OCI-LY7 (cell line): ENCODE data around the gene KCNH6.

Experiments
- EZH2phosphoT487 ChIP-seq: fragments of 200-600 bp; sonication (generic); IDR thresholded peaks from 2 replicates; pipeline ENCODE4 v1.6.1; 2018; ENCODE audit warnings: low read depth, borderline replicate concordance, mild to moderate bottlenecking, mixed run types, antibody characterized with exemption, low read length, moderate library complexity, mixed read lengths
- TF ChIP-seq, protein P1 (sequence below): fragments of 200-600 bp; sonication (generic); conservative IDR thresholded peaks from 2 replicates; pipeline ENCODE4 v1.5.1; 2014; ENCODE audit warnings: mild to moderate bottlenecking, antibody characterized with exemption, low read length, moderate library complexity, mixed read lengths

DNA sequence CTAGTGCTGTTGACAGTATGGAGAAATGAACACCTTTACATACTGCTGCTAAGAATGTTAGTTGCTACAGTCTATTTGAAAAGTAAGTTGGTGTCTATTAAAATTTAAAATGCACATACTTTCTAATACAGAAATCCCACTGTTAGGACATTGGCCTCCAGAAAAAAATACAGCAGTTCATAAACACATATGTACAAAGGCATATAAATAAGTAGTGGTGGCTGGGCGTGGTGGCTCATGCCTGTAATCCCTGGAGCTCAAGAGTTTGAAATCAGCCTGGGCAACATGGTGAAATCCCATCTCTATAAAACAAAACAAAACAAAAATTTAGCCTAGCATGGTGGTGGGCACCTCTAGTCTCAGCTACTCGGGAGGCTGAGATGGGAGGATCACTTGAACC, 40.2 kb downstream of the KCNH6 start:
- TF ChIP-seq, protein P1, sequence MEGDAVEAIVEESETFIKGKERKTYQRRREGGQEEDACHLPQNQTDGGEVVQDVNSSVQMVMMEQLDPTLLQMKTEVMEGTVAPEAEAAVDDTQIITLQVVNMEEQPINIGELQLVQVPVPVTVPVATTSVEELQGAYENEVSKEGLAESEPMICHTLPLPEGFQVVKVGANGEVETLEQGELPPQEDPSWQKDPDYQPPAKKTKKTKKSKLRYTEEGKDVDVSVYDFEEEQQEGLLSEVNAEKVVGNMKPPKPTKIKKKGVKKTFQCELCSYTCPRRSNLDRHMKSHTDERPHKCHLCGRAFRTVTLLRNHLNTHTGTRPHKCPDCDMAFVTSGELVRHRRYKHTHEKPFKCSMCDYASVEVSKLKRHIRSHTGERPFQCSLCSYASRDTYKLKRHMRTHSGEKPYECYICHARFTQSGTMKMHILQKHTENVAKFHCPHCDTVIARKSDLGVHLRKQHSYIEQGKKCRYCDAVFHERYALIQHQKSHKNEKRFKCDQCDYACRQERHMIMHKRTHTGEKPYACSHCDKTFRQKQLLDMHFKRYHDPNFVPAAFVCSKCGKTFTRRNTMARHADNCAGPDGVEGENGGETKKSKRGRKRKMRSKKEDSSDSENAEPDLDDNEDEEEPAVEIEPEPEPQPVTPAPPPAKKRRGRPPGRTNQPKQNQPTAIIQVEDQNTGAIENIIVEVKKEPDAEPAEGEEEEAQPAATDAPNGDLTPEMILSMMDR = no peak
- TF ChIP-seq EZH2phosphoT487 = no peak
